ENCODE measurements around the gene MYO3B. TPM values are rescaled to one million over a fixed set of nuclear protein-coding genes. Genes with fewer than 3 reads are reported as not detected.
A peak's percentile ranks its signal among the peaks of the same experiment; 100 is the strongest.

MYO3B gene
- total and polyA plus RNA-seq, 2 donors from 2014 or later: 3.5 to 6.4 TPM

DNA sequence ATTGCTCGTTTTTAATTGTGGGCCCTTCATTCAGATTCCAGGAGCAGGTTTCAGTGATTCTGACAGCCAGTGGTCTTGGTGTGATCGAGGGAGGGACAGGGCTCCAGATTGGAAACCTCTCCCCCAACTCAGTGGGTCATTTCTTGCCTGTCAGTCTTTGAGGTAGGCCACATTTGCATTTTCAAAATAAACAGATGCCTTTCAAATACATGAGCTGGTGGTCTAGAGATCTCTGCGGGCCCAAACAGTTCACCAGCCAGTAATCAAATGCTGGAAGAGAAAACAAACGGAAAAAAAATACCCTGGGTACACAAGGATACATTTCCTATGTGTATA lies 326.8 kb downstream of the MYO3B start:
- peaks cover 0 to 5% (median 0%) of the 10 kb centered on the region in 3 donors for H3K4me1 ChIP-seq (ENCODE audit: control insufficient read depth in 2 of 3, insufficient read depth in 2 of 3, low read depth in 1 of 3, low read length in 3 of 3)
- H3K4me3 ChIP-seq (ENCODE audit: low read length in 3 of 3): no peak overlapping the region
- H3K27me3 ChIP-seq (ENCODE audit: control insufficient read depth, insufficient read depth, low read length): no peaks in the 10 kb centered on the region
- DNase-seq (no peak), FAIRE-seq (no peak)
- H3K27ac ChIP-seq (ENCODE audit: low read depth in 2 of 2, low read length in 2 of 2): no peak overlapping the region
- no peaks in the 10 kb centered on the region for H3K9me3 ChIP-seq (ENCODE audit: control insufficient read depth in 2 of 3, insufficient read depth in 1 of 3, low read length in 3 of 3)
- TF ChIP-seq, protein P1, sequence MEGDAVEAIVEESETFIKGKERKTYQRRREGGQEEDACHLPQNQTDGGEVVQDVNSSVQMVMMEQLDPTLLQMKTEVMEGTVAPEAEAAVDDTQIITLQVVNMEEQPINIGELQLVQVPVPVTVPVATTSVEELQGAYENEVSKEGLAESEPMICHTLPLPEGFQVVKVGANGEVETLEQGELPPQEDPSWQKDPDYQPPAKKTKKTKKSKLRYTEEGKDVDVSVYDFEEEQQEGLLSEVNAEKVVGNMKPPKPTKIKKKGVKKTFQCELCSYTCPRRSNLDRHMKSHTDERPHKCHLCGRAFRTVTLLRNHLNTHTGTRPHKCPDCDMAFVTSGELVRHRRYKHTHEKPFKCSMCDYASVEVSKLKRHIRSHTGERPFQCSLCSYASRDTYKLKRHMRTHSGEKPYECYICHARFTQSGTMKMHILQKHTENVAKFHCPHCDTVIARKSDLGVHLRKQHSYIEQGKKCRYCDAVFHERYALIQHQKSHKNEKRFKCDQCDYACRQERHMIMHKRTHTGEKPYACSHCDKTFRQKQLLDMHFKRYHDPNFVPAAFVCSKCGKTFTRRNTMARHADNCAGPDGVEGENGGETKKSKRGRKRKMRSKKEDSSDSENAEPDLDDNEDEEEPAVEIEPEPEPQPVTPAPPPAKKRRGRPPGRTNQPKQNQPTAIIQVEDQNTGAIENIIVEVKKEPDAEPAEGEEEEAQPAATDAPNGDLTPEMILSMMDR (IDR thresholded peaks at IDR 0.05; ENCODE audit: borderline replicate concordance, extremely low read depth, insufficient read depth): no peak
- no peaks in the 10 kb centered on the region for H3K36me3 ChIP-seq (ENCODE audit: control insufficient read depth in 2 of 3, insufficient read depth in 3 of 3, low read length in 3 of 3)
- no peak overlapping the region for H3K9ac ChIP-seq (ENCODE audit: low read length in 3 of 3)
- intact Hi-C loops (cut with DNase I): no loop called here

- Histone ChIP-seq H3K36me3 (ENCODE audit: control insufficient read depth in 2 of 3, insufficient read depth in 3 of 3, low read length in 3 of 3) (no peaks in the 10 kb centered on the region), H3K27me3 (ENCODE audit: control insufficient read depth, insufficient read depth, low read length) (no peaks in the 10 kb centered on the region), H3K4me3 (ENCODE audit: low read length in 3 of 3) (no peak overlapping the region), H3K4me1 (ENCODE audit: control insufficient read depth in 2 of 3, insufficient read depth in 2 of 3, low read depth in 1 of 3, low read length in 3 of 3) (peaks cover 0 to 5% (median 0%) of the 10 kb centered on the region in 3 donors), H3K9ac (ENCODE audit: low read length in 3 of 3) (no peak overlapping the region), H3K9me3 (ENCODE audit: control insufficient read depth in 2 of 3, insufficient read depth in 1 of 3, low read length in 3 of 3) (no peaks in the 10 kb centered on the region), H3K27ac (ENCODE audit: low read depth in 2 of 2, low read length in 2 of 2) (peak overlapping the region in 1 of 2 donors; percentile 28)
- TF ChIP-seq, protein P1 (IDR thresholded peaks at IDR 0.05; ENCODE audit: borderline replicate concordance, extremely low read depth, insufficient read depth): no peak
- FAIRE-seq (no peak), DNase-seq (peak in 3 of 5 donors; percentile 25 to 81 (median 50))
- intact Hi-C loops (cut with DNase I): no loop called here
Observed at GRCh38 chr2:170505631-170506275, 327.8 kb downstream of the MYO3B start.

DNA sequence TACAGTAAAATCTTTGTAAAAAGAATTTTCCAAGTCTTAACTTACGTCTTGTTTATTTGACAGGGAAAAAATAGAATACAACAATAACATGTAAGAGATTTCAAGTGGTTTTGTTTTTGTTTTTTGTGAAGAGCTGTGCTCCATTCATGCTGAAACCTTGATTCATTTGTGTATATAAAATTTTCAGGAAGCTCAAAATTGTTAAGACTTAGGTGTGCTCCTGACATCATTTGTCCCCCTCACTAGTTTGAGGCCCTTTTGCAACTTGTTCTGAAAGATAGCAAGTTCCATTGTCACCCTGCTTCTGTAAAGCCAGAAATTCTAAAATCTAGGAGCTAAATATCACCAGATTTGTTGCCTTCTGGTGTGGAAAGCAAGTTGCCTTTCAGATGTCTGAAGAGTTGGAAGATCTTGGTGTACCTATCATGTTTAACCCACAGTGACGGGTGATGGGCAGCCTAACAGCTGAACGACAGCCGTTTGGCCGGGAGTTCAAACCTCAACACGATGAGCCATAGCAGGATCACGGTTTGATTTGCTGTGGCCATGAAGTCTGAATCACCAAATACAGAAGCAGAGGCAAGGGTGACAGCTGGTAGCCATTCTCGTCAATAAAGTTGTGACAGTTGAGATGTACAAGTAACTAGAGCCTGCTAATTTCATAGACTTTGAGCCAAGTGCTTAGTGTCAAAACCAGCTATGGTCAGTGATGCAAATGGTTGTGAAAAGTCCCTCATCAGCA lies 331.7 kb downstream of the MYO3B start:
- no peaks in the 10 kb centered on the region for H3K36me3 ChIP-seq (ENCODE audit: control insufficient read depth in 2 of 3, insufficient read depth in 3 of 3, low read length in 3 of 3)
- no peaks in the 10 kb centered on the region for H3K27me3 ChIP-seq (ENCODE audit: control insufficient read depth, insufficient read depth, low read length)
- peaks cover 0 to 5% (median 2%) of the 10 kb centered on the region in 3 donors for H3K4me1 ChIP-seq (ENCODE audit: control insufficient read depth in 2 of 3, insufficient read depth in 2 of 3, low read depth in 1 of 3, low read length in 3 of 3)
- no peaks in the 10 kb centered on the region for H3K9me3 ChIP-seq (ENCODE audit: control insufficient read depth in 2 of 3, insufficient read depth in 1 of 3, low read length in 3 of 3)
- FAIRE-seq: no peak
- TF ChIP-seq, protein P1 (IDR thresholded peaks at IDR 0.05; ENCODE audit: borderline replicate concordance, extremely low read depth, insufficient read depth): no peak
- no peak overlapping the region for H3K27ac ChIP-seq (ENCODE audit: low read depth in 2 of 2, low read length in 2 of 2)
- no peak overlapping the region for H3K4me3 ChIP-seq (ENCODE audit: low read length in 3 of 3)
- no peak for DNase-seq
- H3K9ac ChIP-seq (ENCODE audit: low read length in 3 of 3): no peak overlapping the region
- intact Hi-C loops (cut with DNase I): no loop called here
